SKM-1 (cell line): Measurements from ENCODE around the gene RGS17.

Experiments
- DNase-seq: peaks from one replicate; lab custom pipeline; 2025; ENCODE audit not compliant: unreplicated experiment; lab: John Stamatoyannopoulos, UW

Gene RGS17

DNA sequence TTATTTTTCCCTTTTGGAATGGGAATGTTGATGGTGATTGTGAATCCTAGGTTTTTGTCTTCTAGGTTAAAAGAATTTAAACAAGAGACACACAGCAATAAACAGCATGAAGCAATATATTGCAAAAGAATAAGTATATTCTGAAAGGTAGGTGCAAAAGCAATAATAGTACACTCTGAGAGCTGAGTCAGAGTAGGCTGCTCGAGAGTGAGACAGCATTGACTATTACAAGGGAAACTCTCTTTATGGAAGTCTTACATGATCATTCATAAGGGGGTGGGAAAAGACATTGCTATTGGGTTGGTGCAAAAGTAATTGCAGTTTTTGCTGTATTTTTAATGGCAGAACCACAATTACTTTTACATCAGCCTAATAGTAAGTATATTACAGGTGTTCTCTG, 173.3 kb downstream of the RGS17 start:
- no peak for DNase-seq
